ENCODE measurements around the gene SLC16A10. TPM values are rescaled to one million over a fixed set of nuclear protein-coding genes. Genes with fewer than 3 reads are reported as not detected.
"Not testable (repeated sequence)": the region's sequence is repeated elsewhere in the genome, so short reads cannot be mapped to it uniquely, and the experiment has no call there.

The SLC16A10 gene
- polyA plus RNA-seq, 1 experiment = not detected

DNA sequence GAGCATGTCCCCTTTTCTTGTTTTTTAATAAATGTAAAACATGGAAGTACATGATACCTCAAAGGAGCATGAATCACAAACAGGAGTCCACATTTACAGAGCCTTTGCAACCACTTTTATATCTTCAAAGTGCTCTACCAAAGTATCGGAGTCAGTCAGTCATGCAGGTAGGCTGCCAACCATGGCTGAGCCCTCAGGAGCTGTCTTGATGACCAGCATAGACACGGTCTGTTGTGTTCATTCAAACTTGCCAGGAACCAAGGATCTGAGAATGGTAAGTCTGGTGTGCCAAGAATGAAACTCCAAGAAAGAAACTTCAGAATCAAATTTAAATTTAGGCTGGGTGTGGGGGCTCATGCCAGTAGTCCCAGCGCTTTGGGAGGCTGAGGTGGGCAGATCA is 111.5 kb downstream of the SLC16A10 start:
- CTCF ChIA-PET = no interaction called here
- TF ChIP-seq, protein P1, sequence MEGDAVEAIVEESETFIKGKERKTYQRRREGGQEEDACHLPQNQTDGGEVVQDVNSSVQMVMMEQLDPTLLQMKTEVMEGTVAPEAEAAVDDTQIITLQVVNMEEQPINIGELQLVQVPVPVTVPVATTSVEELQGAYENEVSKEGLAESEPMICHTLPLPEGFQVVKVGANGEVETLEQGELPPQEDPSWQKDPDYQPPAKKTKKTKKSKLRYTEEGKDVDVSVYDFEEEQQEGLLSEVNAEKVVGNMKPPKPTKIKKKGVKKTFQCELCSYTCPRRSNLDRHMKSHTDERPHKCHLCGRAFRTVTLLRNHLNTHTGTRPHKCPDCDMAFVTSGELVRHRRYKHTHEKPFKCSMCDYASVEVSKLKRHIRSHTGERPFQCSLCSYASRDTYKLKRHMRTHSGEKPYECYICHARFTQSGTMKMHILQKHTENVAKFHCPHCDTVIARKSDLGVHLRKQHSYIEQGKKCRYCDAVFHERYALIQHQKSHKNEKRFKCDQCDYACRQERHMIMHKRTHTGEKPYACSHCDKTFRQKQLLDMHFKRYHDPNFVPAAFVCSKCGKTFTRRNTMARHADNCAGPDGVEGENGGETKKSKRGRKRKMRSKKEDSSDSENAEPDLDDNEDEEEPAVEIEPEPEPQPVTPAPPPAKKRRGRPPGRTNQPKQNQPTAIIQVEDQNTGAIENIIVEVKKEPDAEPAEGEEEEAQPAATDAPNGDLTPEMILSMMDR (IDR thresholded peaks at IDR 0.05; ENCODE audit: low read depth, low read length) = no peak
- no peak overlapping the region for H3K4me3 ChIP-seq (ENCODE audit: low read depth, low read length)
- no peak overlapping the region for H3K27ac ChIP-seq (ENCODE audit: low read depth, low read length)
- POLR2A ChIA-PET = no interaction called here
- no peaks in the 10 kb centered on the region for H3K9me3 ChIP-seq (ENCODE audit: control insufficient read depth, insufficient read depth, low read length)
- no peak for DNase-seq (ENCODE audit: low read depth, low spot score)
- peaks cover 8% of the 10 kb centered on the region for H3K27me3 ChIP-seq (ENCODE audit: control insufficient read depth, insufficient read depth, low read length)

DNA sequence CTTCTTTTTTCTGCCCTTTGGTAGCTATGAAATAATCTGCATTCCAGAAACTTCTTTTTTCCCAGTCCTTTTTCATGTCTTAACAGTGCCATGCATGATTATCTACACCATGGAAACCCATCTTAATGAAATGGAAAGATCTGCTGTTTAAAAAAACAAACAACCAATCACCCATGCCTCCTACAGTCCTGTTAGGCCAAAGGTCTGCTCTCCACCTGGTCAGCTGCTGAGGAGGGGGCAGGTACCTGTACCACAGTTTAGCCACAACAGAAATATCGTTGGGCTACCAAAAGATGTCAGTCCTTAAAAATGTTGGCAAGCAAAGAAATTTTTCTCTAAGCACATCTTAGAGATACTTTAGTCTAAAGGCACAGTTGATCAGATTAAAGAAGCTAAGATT is 112.6 kb downstream of the SLC16A10 start:
- no peak for DNase-seq (ENCODE audit: low read depth, low spot score)

DNA sequence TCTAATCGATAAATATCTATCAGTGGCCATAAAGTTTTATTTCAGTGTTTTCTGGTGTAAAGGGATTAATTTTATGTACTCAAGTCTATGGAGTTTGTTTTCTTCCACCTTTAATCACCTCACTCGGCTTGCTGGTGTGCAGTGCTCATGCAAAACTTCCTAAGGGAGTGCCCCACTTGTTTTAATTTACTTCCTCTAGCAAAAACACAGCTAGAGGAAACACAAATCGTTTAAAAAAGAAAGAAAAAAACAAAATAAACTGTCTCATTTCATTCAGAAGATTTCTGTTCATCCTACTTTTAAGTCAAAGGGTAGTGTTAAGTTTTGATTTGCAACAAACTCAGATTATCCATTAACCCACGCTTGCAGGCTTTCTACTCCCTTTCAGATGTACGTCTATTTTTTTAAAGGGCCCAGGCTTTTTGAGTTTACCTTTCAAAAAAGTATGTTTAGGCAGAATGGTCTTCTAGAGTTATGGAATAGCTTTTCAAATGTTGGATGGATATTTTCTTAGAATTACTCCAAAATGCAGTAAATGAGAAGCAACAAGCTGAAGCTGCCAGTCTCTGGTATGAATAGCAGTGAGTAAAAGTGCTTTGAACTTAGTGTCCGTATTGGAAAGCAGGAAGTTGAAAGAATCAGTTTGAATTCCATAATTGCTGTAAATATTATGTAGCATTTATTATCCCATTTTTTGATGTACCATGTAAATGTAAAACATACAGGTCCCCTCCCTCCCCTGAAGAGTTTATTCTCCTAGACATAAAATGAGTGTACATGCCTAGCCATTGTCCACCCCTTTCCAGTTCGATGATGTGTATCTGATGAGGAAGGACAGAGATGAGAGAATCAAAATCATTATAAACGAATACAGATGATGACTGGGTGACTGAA is 113.3 kb downstream of the SLC16A10 start:
- no peak overlapping the region for H3K4me3 ChIP-seq (ENCODE audit: low read depth, low read length)
- TF ChIP-seq, protein P1 (IDR thresholded peaks at IDR 0.05; ENCODE audit: low read depth, low read length) = no peak
- CTCF ChIA-PET = interaction anchor here (1.0 to 1.4 kb wide), 2 partner anchors 10 to 189 kb away, joined by 3 to 5 read pairs; no protein-coding TSS in a partner anchor
- no peak for DNase-seq (ENCODE audit: low read depth, low spot score)
- H3K27me3 ChIP-seq (ENCODE audit: control insufficient read depth, insufficient read depth, low read length) = peaks cover 5% of the 10 kb centered on the region
- no peak overlapping the region for H3K27ac ChIP-seq (ENCODE audit: low read depth, low read length)
- no peaks in the 10 kb centered on the region for H3K9me3 ChIP-seq (ENCODE audit: control insufficient read depth, insufficient read depth, low read length)
- POLR2A ChIA-PET = no interaction called here

More for the DNA sequence above, 112.6 kb downstream of the SLC16A10 start:
- Histone ChIP-seq H3K9me3 (ENCODE audit: control insufficient read depth, insufficient read depth, low read length) (no peaks in the 10 kb centered on the region), H3K4me3 (ENCODE audit: low read depth, low read length) (no peak overlapping the region), H3K27me3 (ENCODE audit: control insufficient read depth, insufficient read depth, low read length) (peaks cover 8% of the 10 kb centered on the region), H3K27ac (ENCODE audit: low read depth, low read length) (no peak overlapping the region)
- TF ChIP-seq, protein P1 (IDR thresholded peaks at IDR 0.05; ENCODE audit: low read depth, low read length) = no peak
- ChIA-PET CTCF (interaction anchor here (1.0 to 1.4 kb wide), 2 partner anchors 10 to 189 kb away, joined by 3 to 5 read pairs; no protein-coding TSS in a partner anchor), POLR2A (no interaction called here)

DNA sequence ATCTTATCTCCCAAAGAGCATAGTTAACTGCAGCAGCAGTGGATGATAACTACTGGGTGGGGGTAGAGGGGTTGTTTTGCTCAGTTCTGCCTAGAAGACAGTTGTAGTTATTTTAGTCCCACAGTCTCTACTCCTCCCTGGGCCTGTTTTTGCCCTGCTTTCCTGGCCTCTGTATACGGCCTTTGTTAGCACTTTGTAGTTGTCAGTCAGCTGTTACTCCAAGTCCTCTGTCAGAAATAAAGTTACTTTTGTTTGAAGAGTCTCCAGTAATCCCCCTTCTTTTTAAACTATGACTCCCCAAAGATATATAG is 113.9 kb downstream of the SLC16A10 start:
- CTCF ChIA-PET = no interaction called here
- H3K27me3 ChIP-seq (ENCODE audit: control insufficient read depth, insufficient read depth, low read length) = peaks cover 4% of the 10 kb centered on the region
- TF ChIP-seq, protein P1 (IDR thresholded peaks at IDR 0.05; ENCODE audit: low read depth, low read length) = no peak
- no peak overlapping the region for H3K27ac ChIP-seq (ENCODE audit: low read depth, low read length)
- no peak for DNase-seq (ENCODE audit: low read depth, low spot score)
- POLR2A ChIA-PET = no interaction called here
- H3K4me3 ChIP-seq (ENCODE audit: low read depth, low read length) = no peak overlapping the region
- H3K9me3 ChIP-seq (ENCODE audit: control insufficient read depth, insufficient read depth, low read length) = no peaks in the 10 kb centered on the region

DNA sequence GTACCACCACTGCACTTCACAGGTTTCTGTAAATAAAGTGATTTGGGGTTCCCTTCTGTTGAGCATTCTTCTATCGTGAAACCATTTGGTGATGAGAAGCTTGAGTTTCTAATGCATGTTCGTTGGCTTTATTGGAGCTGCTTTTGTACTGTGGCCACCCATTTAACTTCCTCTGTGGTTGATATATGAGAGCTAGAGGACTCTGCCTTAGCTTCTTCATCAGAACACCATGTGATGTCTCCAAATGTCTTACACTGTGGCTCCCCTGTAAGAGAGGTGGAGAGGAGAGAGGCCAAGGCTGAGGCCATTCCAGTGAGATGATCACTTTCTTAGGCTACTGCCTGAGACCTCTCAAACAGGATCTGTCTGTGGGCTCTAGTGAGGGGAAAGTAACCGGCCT is 114.5 kb downstream of the SLC16A10 start:
- TF ChIP-seq, protein P1 (IDR thresholded peaks at IDR 0.05; ENCODE audit: low read depth, low read length) = no peak
- DNase-seq (ENCODE audit: low read depth, low spot score) = no peak
- Histone ChIP-seq H3K27ac (ENCODE audit: low read depth, low read length) (no peak overlapping the region), H3K4me3 (ENCODE audit: low read depth, low read length) (no peak overlapping the region), H3K27me3 (ENCODE audit: control insufficient read depth, insufficient read depth, low read length) (peaks cover 4% of the 10 kb centered on the region), H3K9me3 (ENCODE audit: control insufficient read depth, insufficient read depth, low read length) (no peaks in the 10 kb centered on the region)
- ChIA-PET CTCF (interaction anchor here (1.0 kb wide), 1 partner anchor 8 kb away, joined by 3 read pairs; no protein-coding TSS in a partner anchor), POLR2A (no interaction called here)

DNA sequence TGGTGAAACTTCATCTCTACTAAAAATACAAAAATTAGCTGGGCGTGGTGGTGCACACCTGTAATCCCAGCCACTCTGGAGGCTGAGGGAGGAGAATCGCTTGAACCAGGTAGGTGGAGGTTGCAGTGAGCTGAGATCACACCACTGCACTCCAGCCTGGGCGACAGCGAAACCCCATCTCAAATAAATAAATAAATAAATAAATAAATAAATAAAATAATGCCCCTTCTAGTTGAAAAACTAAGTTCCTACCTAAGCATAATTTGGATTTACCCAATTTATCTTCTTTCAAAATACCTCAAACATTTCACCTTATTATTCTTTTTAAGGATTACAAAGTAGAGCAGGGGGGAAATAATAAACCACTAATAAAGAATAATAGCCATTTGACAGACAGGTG is 116.2 kb downstream of the SLC16A10 start:
- H3K27me3 ChIP-seq (ENCODE audit: control insufficient read depth, insufficient read depth, low read length); H3K4me3 ChIP-seq (ENCODE audit: low read depth, low read length); H3K27ac ChIP-seq (ENCODE audit: low read depth, low read length); DNase-seq (ENCODE audit: low read depth, low spot score); H3K9me3 ChIP-seq (ENCODE audit: control insufficient read depth, insufficient read depth, low read length); POLR2A ChIA-PET: not testable (repeated sequence)
- CTCF ChIA-PET = interaction anchor here (0.7 to 0.9 kb wide), 2 partner anchors 146 to 171 kb away, joined by 4 to 6 read pairs; no protein-coding TSS in a partner anchor

Measured in AG04450 (cell line).